ENCODE measurements around the gene IL15RA. TPM values are rescaled to one million over a fixed set of nuclear protein-coding genes. Genes with fewer than 3 reads are reported as not detected.
"Not testable (repeated sequence)": the region's sequence is repeated elsewhere in the genome, so short reads cannot be mapped to it uniquely, and the experiment has no call there.

IL15RA gene
- total RNA-seq, 1 experiment from 2014 or later, result 2.0 TPM

- DNase-seq, result peak; percentile 6
- Histone ChIP-seq H3K36me3 (replicated peaks; ENCODE audit: control insufficient read depth, insufficient read depth, low read length) (no peaks in the 10 kb centered on the region), H3K4me3 (ENCODE audit: insufficient read depth, low read depth, low read length) (no peak overlapping the region), H3K27me3 (ENCODE audit: control insufficient read depth, insufficient read depth, low read length) (no peaks in the 10 kb centered on the region)
These were observed 19.3 kb downstream of the IL15RA start for GRCh38 chr10:5958077-5958476.

GRCh38 chr10:5956146-5956936, 21.0 kb downstream of the IL15RA start:
- Histone ChIP-seq H3K27me3 (ENCODE audit: control insufficient read depth, insufficient read depth, low read length) (no peaks in the 10 kb centered on the region), H3K4me3 (ENCODE audit: insufficient read depth, low read depth, low read length) (no peak overlapping the region), H3K36me3 (replicated peaks; ENCODE audit: control insufficient read depth, insufficient read depth, low read length) (no peaks in the 10 kb centered on the region)
- peak; percentile 26 for DNase-seq

GRCh38 chr10:5953676-5954075, 23.7 kb downstream of the IL15RA start:
- Histone ChIP-seq H3K4me3 (ENCODE audit: insufficient read depth, low read depth, low read length) (no peak overlapping the region), H3K27me3 (ENCODE audit: control insufficient read depth, insufficient read depth, low read length) (no peaks in the 10 kb centered on the region), H3K36me3 (replicated peaks; ENCODE audit: control insufficient read depth, insufficient read depth, low read length) (no peaks in the 10 kb centered on the region)
- no peak for DNase-seq

GRCh38 chr10:5952731-5953385, 24.5 kb downstream of the IL15RA start:
- DNase-seq, result peak; percentile 62
- Histone ChIP-seq H3K4me3 (ENCODE audit: insufficient read depth, low read depth, low read length) (no peak overlapping the region), H3K27me3 (ENCODE audit: control insufficient read depth, insufficient read depth, low read length) (no peaks in the 10 kb centered on the region), H3K36me3 (replicated peaks; ENCODE audit: control insufficient read depth, insufficient read depth, low read length) (no peaks in the 10 kb centered on the region)

GRCh38 chr10:5951721-5952407, 25.5 kb downstream of the IL15RA start:
- Histone ChIP-seq H3K27me3 (ENCODE audit: control insufficient read depth, insufficient read depth, low read length) (no peaks in the 10 kb centered on the region), H3K36me3 (replicated peaks; ENCODE audit: control insufficient read depth, insufficient read depth, low read length) (no peaks in the 10 kb centered on the region), H3K4me3 (ENCODE audit: insufficient read depth, low read depth, low read length) (no peak overlapping the region)
- no peak for DNase-seq

GRCh38 chr10:5951167-5951711, 26.1 kb downstream of the IL15RA start:
- no peaks in the 10 kb centered on the region for H3K27me3 ChIP-seq (ENCODE audit: control insufficient read depth, insufficient read depth, low read length)
- H3K4me3 ChIP-seq (ENCODE audit: insufficient read depth, low read depth, low read length), result no peak overlapping the region
- no peaks in the 10 kb centered on the region for H3K36me3 ChIP-seq (replicated peaks; ENCODE audit: control insufficient read depth, insufficient read depth, low read length)
- no peak for DNase-seq

GRCh38 chr10:5949009-5949759, 28.2 kb downstream of the IL15RA start:
- H3K36me3 ChIP-seq (replicated peaks; ENCODE audit: control insufficient read depth, insufficient read depth, low read length), result no peaks in the 10 kb centered on the region

GRCh38 chr10:5948208-5948585, 29.1 kb downstream of the IL15RA start:
- DNase-seq, result no peak
- Histone ChIP-seq H3K36me3 (replicated peaks; ENCODE audit: control insufficient read depth, insufficient read depth, low read length) (no peaks in the 10 kb centered on the region), H3K27me3 (ENCODE audit: control insufficient read depth, insufficient read depth, low read length) (no peaks in the 10 kb centered on the region), H3K4me3 (ENCODE audit: insufficient read depth, low read depth, low read length) (no peak overlapping the region)

More at GRCh38 chr10:5949009-5949759, 28.2 kb downstream of the IL15RA start:
- DNase-seq, result peak; percentile 90
- Histone ChIP-seq H3K4me3 (ENCODE audit: insufficient read depth, low read depth, low read length) (no peak overlapping the region), H3K27me3 (ENCODE audit: control insufficient read depth, insufficient read depth, low read length) (no peaks in the 10 kb centered on the region)

- H3K36me3 ChIP-seq (replicated peaks; ENCODE audit: control insufficient read depth, insufficient read depth, low read length), result no peaks in the 10 kb centered on the region
- H3K4me3 ChIP-seq (ENCODE audit: insufficient read depth, low read depth, low read length), result no peak overlapping the region
- no peak for DNase-seq
- no peaks in the 10 kb centered on the region for H3K27me3 ChIP-seq (ENCODE audit: control insufficient read depth, insufficient read depth, low read length)
These were observed 29.7 kb downstream of the IL15RA start for GRCh38 chr10:5947471-5948207.

- Histone ChIP-seq H3K4me3 (ENCODE audit: insufficient read depth, low read depth, low read length) (no peak overlapping the region), H3K27me3 (ENCODE audit: control insufficient read depth, insufficient read depth, low read length) (no peaks in the 10 kb centered on the region), H3K36me3 (replicated peaks; ENCODE audit: control insufficient read depth, insufficient read depth, low read length) (no peaks in the 10 kb centered on the region)
- no peak for DNase-seq
These were observed 30.6 kb downstream of the IL15RA start for GRCh38 chr10:5946786-5947185.

- H3K27me3 ChIP-seq (ENCODE audit: control insufficient read depth, insufficient read depth, low read length); H3K4me3 ChIP-seq (ENCODE audit: insufficient read depth, low read depth, low read length); H3K36me3 ChIP-seq (replicated peaks; ENCODE audit: control insufficient read depth, insufficient read depth, low read length); DNase-seq: not testable (repeated sequence)
These were observed 30.9 kb downstream of the IL15RA start for GRCh38 chr10:5946419-5946775.

GRCh38 chr10:5945561-5946418, 31.6 kb downstream of the IL15RA start:
- DNase-seq, result peak; percentile 65
- Histone ChIP-seq H3K27me3 (ENCODE audit: control insufficient read depth, insufficient read depth, low read length) (no peaks in the 10 kb centered on the region), H3K4me3 (ENCODE audit: insufficient read depth, low read depth, low read length) (no peak overlapping the region), H3K36me3 (replicated peaks; ENCODE audit: control insufficient read depth, insufficient read depth, low read length) (no peaks in the 10 kb centered on the region)

GRCh38 chr10:5945190-5945509, 32.2 kb downstream of the IL15RA start:
- DNase-seq, result peak; percentile 61
- no peaks in the 10 kb centered on the region for H3K27me3 ChIP-seq (ENCODE audit: control insufficient read depth, insufficient read depth, low read length)
- no peaks in the 10 kb centered on the region for H3K36me3 ChIP-seq (replicated peaks; ENCODE audit: control insufficient read depth, insufficient read depth, low read length)
- H3K4me3 ChIP-seq (ENCODE audit: insufficient read depth, low read depth, low read length), result no peak overlapping the region

Data from H7 (cell line).